ENCODE measurements around the gene CTXN1.
A peak's percentile ranks its signal among the peaks of the same experiment; 100 is the strongest.

The CTXN1 gene

DNA sequence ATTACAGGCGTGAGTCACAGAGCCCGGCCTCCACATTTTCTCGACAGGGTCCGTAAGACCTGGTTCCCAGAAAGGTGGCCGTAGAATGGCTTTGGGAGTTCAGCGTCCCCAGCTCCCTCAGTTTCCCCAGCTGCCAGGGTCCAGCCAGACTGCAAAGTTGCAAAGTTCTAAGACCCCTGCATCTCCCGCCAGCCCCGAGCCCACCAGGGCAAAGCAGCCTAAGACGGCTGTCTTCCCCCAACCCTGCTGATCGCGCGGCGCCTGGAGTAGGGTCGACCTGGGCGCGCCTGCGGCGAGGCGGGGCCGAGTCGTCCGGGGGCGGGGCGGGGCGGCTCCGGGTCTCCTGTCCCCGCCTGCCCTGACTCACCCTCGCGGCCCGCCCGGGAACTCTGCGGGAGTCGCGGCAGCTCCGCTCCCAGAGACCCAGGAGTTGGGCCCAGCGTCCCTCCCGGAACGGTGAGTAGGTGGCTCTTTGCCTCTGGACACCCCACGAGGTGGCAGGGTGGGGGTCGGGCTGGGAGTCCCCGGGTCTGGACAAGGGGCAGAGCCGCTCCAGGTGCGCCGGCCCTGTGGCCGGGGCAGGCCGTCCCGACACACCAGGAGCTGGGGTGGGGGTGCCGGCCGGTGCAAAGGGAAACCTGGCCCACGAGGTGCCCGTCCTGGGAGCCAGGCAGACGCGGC is 37.6 kb downstream of the CTXN1 start, which contains the start of gene LRRC8E (continued):
- TF ChIP-seq, protein P1, sequence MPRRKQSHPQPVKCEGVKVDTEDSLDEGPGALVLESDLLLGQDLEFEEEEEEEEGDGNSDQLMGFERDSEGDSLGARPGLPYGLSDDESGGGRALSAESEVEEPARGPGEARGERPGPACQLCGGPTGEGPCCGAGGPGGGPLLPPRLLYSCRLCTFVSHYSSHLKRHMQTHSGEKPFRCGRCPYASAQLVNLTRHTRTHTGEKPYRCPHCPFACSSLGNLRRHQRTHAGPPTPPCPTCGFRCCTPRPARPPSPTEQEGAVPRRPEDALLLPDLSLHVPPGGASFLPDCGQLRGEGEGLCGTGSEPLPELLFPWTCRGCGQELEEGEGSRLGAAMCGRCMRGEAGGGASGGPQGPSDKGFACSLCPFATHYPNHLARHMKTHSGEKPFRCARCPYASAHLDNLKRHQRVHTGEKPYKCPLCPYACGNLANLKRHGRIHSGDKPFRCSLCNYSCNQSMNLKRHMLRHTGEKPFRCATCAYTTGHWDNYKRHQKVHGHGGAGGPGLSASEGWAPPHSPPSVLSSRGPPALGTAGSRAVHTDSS (tag by site-specific recombination; IDR thresholded peaks at IDR 0.05) = no peak
- TF ChIP-seq ZNF600 (tag by site-specific recombination; IDR thresholded peaks at IDR 0.05) (peak; percentile 74), ZNF544 (tag by site-specific recombination; IDR thresholded peaks at IDR 0.05) (no peak), WT1 (tag by site-specific recombination; IDR thresholded peaks at IDR 0.05) (0 out of 2 replicates have a peak, but pooled peaks have one; percentile 42), HOXD13 (CRISPR knock-in tag; IDR thresholded peaks at IDR 0.05; ENCODE audit: borderline replicate concordance) (no peak), ZNF580 (tag by site-specific recombination; IDR thresholded peaks at IDR 0.05) (no peak), ZNF311 (tag by site-specific recombination; IDR thresholded peaks at IDR 0.05; ENCODE audit: borderline replicate concordance) (no peak), ZNF843 (tag by site-specific recombination; IDR thresholded peaks at IDR 0.05) (no peak), ZNF571 (tag by site-specific recombination; IDR thresholded peaks at IDR 0.05) (no peak), ZNF558 (tag by site-specific recombination; IDR thresholded peaks at IDR 0.05) (no peak), ZNF76 (tag by site-specific recombination; IDR thresholded peaks at IDR 0.05; ENCODE audit: borderline replicate concordance, low read depth) (peak; percentile 69), ZNF112 (tag by site-specific recombination; IDR thresholded peaks at IDR 0.05) (no peak), ZXDB (tag by site-specific recombination; IDR thresholded peaks at IDR 0.05) (peak; percentile 74), ZNF626 (tag by site-specific recombination; IDR thresholded peaks at IDR 0.05) (no peak), ZNF202 (tag by site-specific recombination; IDR thresholded peaks at IDR 0.05; ENCODE audit: borderline replicate concordance) (no peak), ZNF223 (tag by site-specific recombination; IDR thresholded peaks at IDR 0.05) (peak; percentile 90), ZNF416 (tag by site-specific recombination; IDR thresholded peaks at IDR 0.05) (no peak), TCF7L2 (IDR thresholded peaks at IDR 0.05; ENCODE audit: borderline replicate concordance, low read depth, low read length) (no peak), ZNF335 (tag by site-specific recombination; conservative IDR thresholded peaks at IDR 0.05) (peak; percentile 64), GLI2 (tag by site-specific recombination; IDR thresholded peaks at IDR 0.05; ENCODE audit: borderline replicate concordance, low read depth) (no peak), ZNF747 (tag by site-specific recombination; IDR thresholded peaks at IDR 0.05) (no peak), ZNF585B (tag by site-specific recombination; IDR thresholded peaks at IDR 0.05) (no peak)
- TF ChIP-seq, protein P2, sequence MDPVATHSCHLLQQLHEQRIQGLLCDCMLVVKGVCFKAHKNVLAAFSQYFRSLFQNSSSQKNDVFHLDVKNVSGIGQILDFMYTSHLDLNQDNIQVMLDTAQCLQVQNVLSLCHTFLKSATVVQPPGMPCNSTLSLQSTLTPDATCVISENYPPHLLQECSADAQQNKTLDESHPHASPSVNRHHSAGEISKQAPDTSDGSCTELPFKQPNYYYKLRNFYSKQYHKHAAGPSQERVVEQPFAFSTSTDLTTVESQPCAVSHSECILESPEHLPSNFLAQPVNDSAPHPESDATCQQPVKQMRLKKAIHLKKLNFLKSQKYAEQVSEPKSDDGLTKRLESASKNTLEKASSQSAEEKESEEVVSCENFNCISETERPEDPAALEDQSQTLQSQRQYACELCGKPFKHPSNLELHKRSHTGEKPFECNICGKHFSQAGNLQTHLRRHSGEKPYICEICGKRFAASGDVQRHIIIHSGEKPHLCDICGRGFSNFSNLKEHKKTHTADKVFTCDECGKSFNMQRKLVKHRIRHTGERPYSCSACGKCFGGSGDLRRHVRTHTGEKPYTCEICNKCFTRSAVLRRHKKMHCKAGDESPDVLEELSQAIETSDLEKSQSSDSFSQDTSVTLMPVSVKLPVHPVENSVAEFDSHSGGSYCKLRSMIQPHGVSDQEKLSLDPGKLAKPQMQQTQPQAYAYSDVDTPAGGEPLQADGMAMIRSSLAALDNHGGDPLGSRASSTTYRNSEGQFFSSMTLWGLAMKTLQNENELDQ (tag by site-specific recombination; IDR thresholded peaks at IDR 0.05; ENCODE audit: low read depth) = no peak
- TF ChIP-seq, protein P3, sequence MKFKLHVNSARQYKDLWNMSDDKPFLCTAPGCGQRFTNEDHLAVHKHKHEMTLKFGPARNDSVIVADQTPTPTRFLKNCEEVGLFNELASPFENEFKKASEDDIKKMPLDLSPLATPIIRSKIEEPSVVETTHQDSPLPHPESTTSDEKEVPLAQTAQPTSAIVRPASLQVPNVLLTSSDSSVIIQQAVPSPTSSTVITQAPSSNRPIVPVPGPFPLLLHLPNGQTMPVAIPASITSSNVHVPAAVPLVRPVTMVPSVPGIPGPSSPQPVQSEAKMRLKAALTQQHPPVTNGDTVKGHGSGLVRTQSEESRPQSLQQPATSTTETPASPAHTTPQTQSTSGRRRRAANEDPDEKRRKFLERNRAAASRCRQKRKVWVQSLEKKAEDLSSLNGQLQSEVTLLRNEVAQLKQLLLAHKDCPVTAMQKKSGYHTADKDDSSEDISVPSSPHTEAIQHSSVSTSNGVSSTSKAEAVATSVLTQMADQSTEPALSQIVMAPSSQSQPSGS (tag by site-specific recombination; IDR thresholded peaks at IDR 0.05; ENCODE audit: low read depth) = no peak
- TF ChIP-seq, protein P4, sequence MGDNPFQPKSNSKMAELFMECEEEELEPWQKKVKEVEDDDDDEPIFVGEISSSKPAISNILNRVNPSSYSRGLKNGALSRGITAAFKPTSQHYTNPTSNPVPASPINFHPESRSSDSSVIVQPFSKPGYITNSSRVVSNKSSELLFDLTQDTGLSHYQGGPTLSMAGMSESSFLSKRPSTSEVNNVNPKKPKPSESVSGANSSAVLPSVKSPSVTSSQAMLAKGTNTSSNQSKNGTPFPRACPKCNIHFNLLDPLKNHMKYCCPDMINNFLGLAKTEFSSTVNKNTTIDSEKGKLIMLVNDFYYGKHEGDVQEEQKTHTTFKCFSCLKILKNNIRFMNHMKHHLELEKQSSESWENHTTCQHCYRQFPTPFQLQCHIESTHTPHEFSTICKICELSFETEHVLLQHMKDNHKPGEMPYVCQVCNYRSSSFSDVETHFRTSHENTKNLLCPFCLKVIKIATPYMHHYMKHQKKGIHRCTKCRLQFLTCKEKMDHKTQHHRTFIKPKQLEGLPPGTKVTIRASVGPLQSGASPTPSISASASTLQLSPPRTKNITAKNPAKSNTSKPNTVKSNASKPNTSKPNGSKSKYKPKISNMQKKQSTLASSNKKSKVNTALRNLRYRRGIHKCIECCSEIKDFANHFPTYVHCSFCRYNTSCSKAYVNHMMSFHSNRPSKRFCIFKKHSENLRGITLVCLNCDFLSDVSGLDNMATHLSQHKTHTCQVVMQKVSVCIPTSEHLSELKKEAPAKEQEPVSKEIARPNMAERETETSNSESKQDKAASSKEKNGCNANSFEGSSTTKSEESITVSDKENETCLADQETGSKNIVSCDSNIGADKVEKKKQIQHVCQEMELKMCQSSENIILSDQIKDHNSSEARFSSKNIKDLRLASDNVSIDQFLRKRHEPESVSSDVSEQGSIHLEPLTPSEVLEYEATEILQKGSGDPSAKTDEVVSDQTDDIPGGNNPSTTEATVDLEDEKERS (tag by site-specific recombination; IDR thresholded peaks at IDR 0.05) = no peak
- TF ChIP-seq, protein P5, sequence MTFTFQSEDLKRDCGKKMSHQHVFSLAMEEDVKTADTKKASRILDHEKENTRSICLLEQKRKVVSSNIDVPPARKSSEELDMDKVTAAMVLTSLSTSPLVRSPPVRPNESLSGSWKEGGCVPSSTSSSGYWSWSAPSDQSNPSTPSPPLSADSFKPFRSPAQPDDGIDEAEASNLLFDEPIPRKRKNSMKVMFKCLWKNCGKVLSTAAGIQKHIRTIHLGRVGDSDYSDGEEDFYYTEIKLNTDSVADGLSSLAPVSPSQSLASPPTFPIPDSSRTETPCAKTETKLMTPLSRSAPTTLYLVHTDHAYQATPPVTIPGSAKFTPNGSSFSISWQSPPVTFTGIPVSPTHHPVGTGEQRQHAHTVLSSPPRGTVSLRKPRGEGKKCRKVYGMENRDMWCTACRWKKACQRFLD (tag by site-specific recombination; IDR thresholded peaks at IDR 0.05) = 0 out of 2 replicates have a peak, but pooled peaks have one; percentile 33
- TF ChIP-seq, protein P6, sequence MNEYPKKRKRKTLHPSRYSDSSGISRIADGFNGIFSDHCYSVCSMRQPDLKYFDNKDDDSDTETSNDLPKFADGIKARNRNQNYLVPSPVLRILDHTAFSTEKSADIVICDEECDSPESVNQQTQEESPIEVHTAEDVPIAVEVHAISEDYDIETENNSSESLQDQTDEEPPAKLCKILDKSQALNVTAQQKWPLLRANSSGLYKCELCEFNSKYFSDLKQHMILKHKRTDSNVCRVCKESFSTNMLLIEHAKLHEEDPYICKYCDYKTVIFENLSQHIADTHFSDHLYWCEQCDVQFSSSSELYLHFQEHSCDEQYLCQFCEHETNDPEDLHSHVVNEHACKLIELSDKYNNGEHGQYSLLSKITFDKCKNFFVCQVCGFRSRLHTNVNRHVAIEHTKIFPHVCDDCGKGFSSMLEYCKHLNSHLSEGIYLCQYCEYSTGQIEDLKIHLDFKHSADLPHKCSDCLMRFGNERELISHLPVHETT (tag by site-specific recombination; IDR thresholded peaks at IDR 0.05) = no peak; the same call in 1 of the 2 replicates
